K562 (cell line): Measurements from ENCODE around the gene TIFAB. TPM values are rescaled to one million over a fixed set of nuclear protein-coding genes. Genes with fewer than 3 reads are reported as not detected.

Experiments used
- ATAC-seq: fragments of 200-7000 bp; cut with Tn5 transposase; 3 replicates; pipeline ENCODE4 v1.9.1; 2020; ENCODE audit warnings: moderate library complexity
- BruUV-seq: library from RNA; stranded (reverse); fragments of 400-500 nt; replicated peaks from 2 replicates; lab custom pipeline; 2021; lab: Mats Ljungman, UMichigan
- CTCF ChIA-PET: fragments of 300-600 bp; formaldehyde crosslinking; extraction: SDS; loops from one replicate; lab custom pipeline; 2021; ENCODE audit warnings: low intra/inter-chr PET ratio; lab: Yijun Ruan, JAX
- POLR2A ChIA-PET: fragments of 300-600, 350-650 bp; sonication (Branson Sonifier 250); formaldehyde crosslinking; extraction: SDS; loops from one replicate; lab custom pipeline; 2021; ENCODE audit warnings: antibody characterized with exemption, inconsistent platforms; lab: Yijun Ruan, JAX
- DNase-seq, 4 experiments: peaks; one replicate each; pipeline versions ENCODE4 v3.0.0 to v3.0.0-alpha.2; 2011 to 2018; ENCODE audit warnings: low spot score in 3 of 4, mixed read lengths in 3 of 4; ENCODE audit errors: extremely low read depth in 1 of 4
- FAIRE-seq: peaks from 2 replicates; lab custom pipeline; 2011; peaks lifted over from hg19 to GRCh38; lab: Jason Lieb, UNC
- H2AFZ ChIP-seq: 2 replicates; pipeline ENCODE4 v1.6.0; 2011; ENCODE audit warnings: low read depth, low read length, control low read depth, inconsistent platforms
- H3K27ac ChIP-seq: fragments of 200-600 bp; 3 replicates; pipeline ENCODE4 v1.8.0; 2011; ENCODE audit warnings: low read depth, mild to moderate bottlenecking, control low read depth, inconsistent platforms, low read length, moderate library complexity, mixed read lengths; ENCODE audit errors: extremely low read depth
- H3K27me3 ChIP-seq, 2 experiments: fragments of 300-600 bp in 1 of 2; 2 replicates in 1 of 2; 3 replicates in 1 of 2; pipeline versions ENCODE4 v1.6.0 to v1.8.0; 2011; ENCODE audit warnings: inconsistent platforms in 2 of 2, low read length in 2 of 2, mild to moderate bottlenecking in 1 of 2, mixed read lengths in 1 of 2, moderate library complexity in 1 of 2; ENCODE audit not compliant: control insufficient read depth in 2 of 2, insufficient read depth in 2 of 2
- H3K36me3 ChIP-seq: fragments of 300-600 bp; 3 replicates; pipeline ENCODE4 v1.8.0; 2011; ENCODE audit warnings: mild to moderate bottlenecking, low read length, inconsistent platforms; ENCODE audit not compliant: control insufficient read depth, insufficient read depth
- H3K4me1 ChIP-seq, 2 experiments: fragments of 200-600 bp in 1 of 2; replicated peaks in 1 of 2; 2 replicates in 1 of 2; 3 replicates in 1 of 2; pipeline versions ENCODE4 v1.5.1 to v1.8.0; 2011; ENCODE audit warnings: inconsistent platforms in 2 of 2, low read length in 2 of 2, mild to moderate bottlenecking in 1 of 2, mixed read lengths in 1 of 2, moderate library complexity in 1 of 2; ENCODE audit not compliant: control insufficient read depth in 2 of 2, insufficient read depth in 2 of 2
- H3K4me2 ChIP-seq: 2 replicates; pipeline ENCODE4 v1.6.1; 2011; ENCODE audit warnings: low read length, control low read depth, inconsistent platforms, mixed read lengths; ENCODE audit not compliant: insufficient read depth
- H3K4me3 ChIP-seq: fragments of 200-600 bp; sonication (generic), shearing (Covaris generic); 2 replicates; pipeline ENCODE4 v1.5.1; 2016; ENCODE audit warnings: control low read depth, inconsistent platforms
- H3K79me2 ChIP-seq: fragments of 200-600 bp; 3 replicates; pipeline ENCODE4 v1.8.0; 2011; ENCODE audit warnings: low read length, inconsistent platforms; ENCODE audit not compliant: control insufficient read depth, insufficient read depth
- H3K9ac ChIP-seq, 2 experiments: 2 replicates each; pipeline versions ENCODE4 v1.6.0 to v1.6.1; 2011; ENCODE audit warnings: low read depth in 2 of 2, low read length in 2 of 2, control low read depth in 1 of 2, inconsistent platforms in 1 of 2, mild to moderate bottlenecking in 1 of 2, mixed read lengths in 1 of 2; ENCODE audit not compliant: insufficient read depth in 1 of 2
- H3K9me1 ChIP-seq: one replicate; pipeline ENCODE4 v1.6.0; 2011; ENCODE audit warnings: inconsistent platforms, mild to moderate bottlenecking, low read length, moderate library complexity; ENCODE audit not compliant: control insufficient read depth, insufficient read depth
- H3K9me3 ChIP-seq: replicated peaks from 2 replicates; pipeline ENCODE4 v1.5.1; 2011; ENCODE audit warnings: low read depth, low read length, inconsistent platforms; ENCODE audit not compliant: control insufficient read depth, insufficient read depth
- H4K20me1 ChIP-seq: replicated peaks from 2 replicates; pipeline ENCODE4 v1.6.1; 2011; ENCODE audit warnings: low read length, inconsistent platforms, mixed read lengths; ENCODE audit not compliant: control insufficient read depth, insufficient read depth
- CBFA2T2 ChIP-seq: fragments of 450-650 bp; conservative IDR thresholded peaks from 2 replicates; pipeline ENCODE4 v1.6.1; 2017; ENCODE audit warnings: mild to moderate bottlenecking
- CBFA2T3 ChIP-seq: fragments of 450-650 bp; IDR thresholded peaks from 2 replicates; pipeline ENCODE4 v1.6.1; 2017
- COPS2 ChIP-seq: fragments of 450-650 bp; conservative IDR thresholded peaks from 2 replicates; pipeline ENCODE4 v1.6.1; 2016; ENCODE audit warnings: mild to moderate bottlenecking, moderate library complexity
- CTBP1 ChIP-seq: fragments of 450-650 bp; IDR thresholded peaks from 2 replicates; pipeline ENCODE4 v1.6.1; 2016; ENCODE audit warnings: borderline replicate concordance
- DACH1 ChIP-seq: fragments of 450-650 bp; IDR thresholded peaks from 2 replicates; pipeline ENCODE4 v1.6.1; 2018; ENCODE audit not compliant: partially characterized antibody
- E2F3 ChIP-seq: fragments of 250-450 bp; sonication (Bioruptor Pico); IDR thresholded peaks from 2 replicates; pipeline ENCODE4 v1.4.0; 2020; ENCODE audit warnings: mild to moderate bottlenecking
- HNRNPL ChIP-seq: fragments of 200-400 bp; formaldehyde crosslinking; IDR thresholded peaks from 2 replicates; pipeline ENCODE4 v1.6.1; 2017; ENCODE audit warnings: low read depth, mild to moderate bottlenecking, low read length
- MEIS2 ChIP-seq: fragments of 450-650 bp; IDR thresholded peaks from 2 replicates; pipeline ENCODE4 v1.6.1; 2014; ENCODE audit warnings: mild to moderate bottlenecking; ENCODE audit not compliant: partially characterized antibody
- MTA3 ChIP-seq: fragments of 450-650 bp; formaldehyde crosslinking; IDR thresholded peaks from 2 replicates; pipeline ENCODE4 v1.6.1; 2017; ENCODE audit warnings: mild to moderate bottlenecking, borderline replicate concordance
- NBN ChIP-seq: fragments of 450-650 bp; IDR thresholded peaks from 2 replicates; pipeline ENCODE4 v1.6.1; 2016; ENCODE audit warnings: low read depth, mild to moderate bottlenecking
- POLR2B ChIP-seq: fragments of 450-650 bp; IDR thresholded peaks from 2 replicates; pipeline ENCODE4 v1.6.1; 2018; ENCODE audit warnings: low read depth; ENCODE audit not compliant: partially characterized antibody
- PRMT5 ChIP-seq: sonication (generic); formaldehyde crosslinking; IDR thresholded peaks from 2 replicates; pipeline ENCODE4 v1.5.0; 2020; ENCODE audit warnings: missing genetic modification reagents
- RCOR1 ChIP-seq, 2 experiments: IDR thresholded peaks; 2 replicates each; pipeline ENCODE4 v1.6.1; 2012; ENCODE audit warnings: low read depth in 2 of 2, low read length in 2 of 2, borderline replicate concordance in 1 of 2, improper control_type of control experiment in 1 of 2
- SMARCA5 ChIP-seq: fragments of 450-650 bp; IDR thresholded peaks from 2 replicates; pipeline ENCODE4 v1.6.1; 2016
- SOX6 ChIP-seq: fragments of 450-650 bp; IDR thresholded peaks from 2 replicates; pipeline ENCODE4 v1.6.1; 2014; ENCODE audit warnings: mild to moderate bottlenecking
- XRCC4 ChIP-seq: IDR thresholded peaks from one replicate; pipeline ENCODE4 v1.6.1; 2011; ENCODE audit not compliant: insufficient read depth, insufficient read length; ENCODE audit errors: extremely low read depth
- ZKSCAN8 ChIP-seq: fragments of 200-800 bp; sonication (Bioruptor generic); IDR thresholded peaks from 2 replicates; pipeline ENCODE4 v1.6.1; 2016; ENCODE audit warnings: missing genetic modification characterization, missing compliant biosample characterization
- ZNF212 ChIP-seq: fragments of 450-650 bp; formaldehyde crosslinking; IDR thresholded peaks from 2 replicates; pipeline ENCODE4 v1.4.0; 2020; ENCODE audit warnings: mild to moderate bottlenecking
- ZNF347 ChIP-seq: fragments of 450-650 bp; formaldehyde crosslinking; IDR thresholded peaks from 2 replicates; pipeline ENCODE4 v1.4.0; 2020; ENCODE audit warnings: low read depth, mild to moderate bottlenecking, moderate library complexity
- ZNF354B ChIP-seq: fragments of 250-450 bp; sonication (Bioruptor Pico); IDR thresholded peaks from 2 replicates; pipeline ENCODE4 v1.4.0; 2020
- ZNF436 ChIP-seq: fragments of 250-450, 450-650 bp; sonication (Bioruptor Pico); formaldehyde crosslinking; IDR thresholded peaks from 2 replicates; pipeline ENCODE4 v1.7.0; 2020; ENCODE audit warnings: mild to moderate bottlenecking
- ZNF584 ChIP-seq: fragments of 200-800 bp; sonication (Bioruptor generic); IDR thresholded peaks from 2 replicates; pipeline ENCODE4 v1.6.1; 2016; ENCODE audit warnings: low read depth, mild to moderate bottlenecking, missing genetic modification characterization, missing compliant biosample characterization
- ZNF695 ChIP-seq: fragments of 450-650 bp; formaldehyde crosslinking; IDR thresholded peaks from 2 replicates; pipeline ENCODE4 v1.4.0; 2020; ENCODE audit warnings: mild to moderate bottlenecking, moderate library complexity
- WGBS: fragments of 100-300 bp; shearing (Covaris generic); methylation state at CpG from one replicate; pipeline ENCODE4 v1.1.6; 2016; ENCODE audit warnings: low coverage, mixed read lengths; ENCODE audit not compliant: insufficient coverage; ENCODE audit errors: missing lambda C conversion rate; 5-methylcytosine and 5-hydroxymethylcytosine counted together
- in situ Hi-C: fragments of 300-500 bp; cut with MboI; formaldehyde crosslinking; loops from 4 replicates; pipeline ENCODE4 v1.15.0; 2018; ENCODE audit warnings: inconsistent platforms, mixed read lengths
- intact Hi-C: fragments of 100-400 bp; cut with micrococcal nuclease; formaldehyde crosslinking; loops from 2 replicates; pipeline ENCODE4 v1.14.2; 2022
- polyA plus RNA-seq, 8 experiments: library from polyadenylated mRNA; depleted of rRNA in 4 of 8; stranded (reverse) in 5 of 8; unstranded in 3 of 8; fragments of >200 nt; fragmentation: Nextera tagmentation in 2 of 8; fragmentation: Illumina TruSeq in 1 of 8; extraction: Ambion mirVana in 2 of 8; extraction: Trizol in 1 of 8; gene quantifications; 2 replicates each; pipeline versions ENCODE4 v1.2.1 to v1.2.3, GENCODE V29; 2011 to 2014; ENCODE audit warnings: inconsistent platforms in 1 of 8, missing spikeins in 1 of 8
- total RNA-seq, 7 experiments: library from RNA; depleted of rRNA in 6 of 7; stranded (reverse); fragments of >200 nt in 6 of 7; fragmentation: Illumina TruSeq in 2 of 7; extraction: Trizol in 2 of 7; gene quantifications; 2 replicates each; pipeline versions ENCODE4 v1.2.1 to v1.2.3, GENCODE V29; 2011 to 2021; ENCODE audit warnings: low replicate concordance in 1 of 7
- TF ChIP-seq, protein P1 (sequence below): fragments of 250-450 bp; sonication (Bioruptor Pico); IDR thresholded peaks from 2 replicates; pipeline ENCODE4 v1.5.0; 2021
- TF ChIP-seq, protein P2 (sequence below): fragments of 200-800 bp; sonication (Bioruptor generic); IDR thresholded peaks from 2 replicates; pipeline ENCODE4 v1.6.1; 2017; ENCODE audit warnings: missing genetic modification characterization, missing compliant biosample characterization

The TIFAB gene
- total and polyA plus RNA-seq, 9 of the 15 experiments (the other 6 are each of a cell fraction or from before 2014, with no cell fraction given), result not detected

DNA sequence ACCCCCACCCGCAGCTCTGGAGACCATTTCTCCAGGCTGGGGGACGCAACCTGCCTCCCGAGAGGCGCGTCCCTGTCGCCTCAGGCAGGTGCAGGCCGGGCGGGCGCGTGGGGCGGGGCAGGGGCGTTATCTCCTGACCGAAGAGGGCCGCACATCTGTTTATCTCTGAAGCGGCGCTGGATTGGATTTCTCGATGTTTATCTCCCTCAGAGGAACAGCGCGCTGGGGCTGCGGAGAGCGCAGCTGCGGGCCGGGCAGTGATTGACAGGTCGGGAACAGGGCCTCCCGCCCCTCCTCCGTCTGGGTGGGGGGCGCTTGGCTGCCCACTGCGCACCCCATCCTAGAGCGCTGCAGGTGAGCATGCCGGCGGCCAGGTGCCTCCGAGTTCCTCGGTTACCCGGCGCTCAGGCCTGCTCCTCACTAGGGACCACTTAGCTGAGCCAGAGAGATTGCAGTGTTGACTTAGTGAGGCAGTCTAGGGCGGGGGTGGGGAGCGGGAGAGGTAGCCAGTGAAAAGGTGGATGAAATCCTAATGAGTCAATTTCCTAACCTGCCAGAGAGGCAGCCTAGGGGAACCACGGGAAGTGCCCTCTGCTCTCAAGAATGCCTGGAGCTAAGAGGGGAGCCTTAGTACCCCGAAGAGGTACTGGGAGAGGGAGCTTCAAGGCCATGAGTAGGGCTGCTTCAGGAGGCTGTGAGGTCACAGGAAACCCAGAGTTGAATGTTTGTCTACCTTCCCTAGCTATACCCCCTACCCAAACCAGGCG, 39.6 kb upstream of the TIFAB start:
- DNase-seq, result peak in 3 of 4 experiments; percentile 26 to 54 (median 50)
- WGBS, result 6% methylated on average over 30 of the region's 40 CpGs
- H3K9me1 ChIP-seq, result no peaks in the 10 kb centered on the region
- H4K20me1 ChIP-seq, result peaks cover 10% of the 10 kb centered on the region
- in situ Hi-C loops (no loop called here), intact Hi-C loops (no loop called here)
- H3K4me2 ChIP-seq, result no peak overlapping the region
- no peaks in the 10 kb centered on the region for H3K36me3 ChIP-seq
- H3K4me3 ChIP-seq, result no peak overlapping the region
- H3K27ac ChIP-seq, result no peak overlapping the region
- CTCF ChIA-PET, result no interaction called here
- H3K27me3 ChIP-seq, result peaks cover 0 to 4% of the 10 kb centered on the region in 2 experiments; a peak in 1 of 5 replicates
- no peak overlapping the region for H2AFZ ChIP-seq
- no peak for FAIRE-seq
- peaks cover 8 to 34% of the 10 kb centered on the region in 2 experiments; a peak in 4 of 5 replicates for H3K4me1 ChIP-seq
- no peaks in the 10 kb centered on the region for H3K79me2 ChIP-seq
- H3K9me3 ChIP-seq, result no peaks in the 10 kb centered on the region
- POLR2A ChIA-PET, result interaction anchor here (0.5 to 0.7 kb wide), 3 partner anchors 13 to 20 kb away, joined by 3 to 4 read pairs (median 3); no protein-coding TSS in a partner anchor
- BruUV-seq, result no TSS peak
- H3K9ac ChIP-seq, result no peak overlapping the region
- ATAC-seq, result peak; percentile 54
- TF ChIP-seq MEIS2 (peak; percentile 42), CBFA2T2 (peak; percentile 47), DACH1 (no peak), ZNF436 (CRISPR knock-in tag) (no peak), SMARCA5 (no peak), E2F3 (CRISPR knock-in tag) (no peak), PRMT5 (no peak), COPS2 (no peak), HNRNPL (no peak), RCOR1 (IDR thresholded peaks at IDR 0.05; ENCODE audit: borderline replicate concordance in 1 of 2, low read depth in 2 of 2, low read length in 2 of 2) (peak in 1 of 2 experiments; percentile 52; a peak in 2 of 4 replicates), XRCC4 (no peak), ZNF354B (CRISPR knock-in tag) (no peak), CTBP1 (peak; percentile 78), ZKSCAN8 (no peak), ZNF212 (CRISPR knock-in tag) (no peak), ZNF584 (CRISPR knock-in tag) (no peak), ZNF695 (CRISPR knock-in tag) (no peak), NBN (no peak), MTA3 (no peak), SOX6 (no peak), ZNF347 (CRISPR knock-in tag) (no peak), CBFA2T3 (peak; percentile 64), POLR2B (no peak)
- TF ChIP-seq, protein P1, sequence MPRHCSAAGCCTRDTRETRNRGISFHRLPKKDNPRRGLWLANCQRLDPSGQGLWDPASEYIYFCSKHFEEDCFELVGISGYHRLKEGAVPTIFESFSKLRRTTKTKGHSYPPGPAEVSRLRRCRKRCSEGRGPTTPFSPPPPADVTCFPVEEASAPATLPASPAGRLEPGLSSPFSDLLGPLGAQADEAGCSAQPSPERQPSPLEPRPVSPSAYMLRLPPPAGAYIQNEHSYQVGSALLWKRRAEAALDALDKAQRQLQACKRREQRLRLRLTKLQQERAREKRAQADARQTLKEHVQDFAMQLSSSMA (CRISPR knock-in tag), result no peak
- TF ChIP-seq, protein P2, sequence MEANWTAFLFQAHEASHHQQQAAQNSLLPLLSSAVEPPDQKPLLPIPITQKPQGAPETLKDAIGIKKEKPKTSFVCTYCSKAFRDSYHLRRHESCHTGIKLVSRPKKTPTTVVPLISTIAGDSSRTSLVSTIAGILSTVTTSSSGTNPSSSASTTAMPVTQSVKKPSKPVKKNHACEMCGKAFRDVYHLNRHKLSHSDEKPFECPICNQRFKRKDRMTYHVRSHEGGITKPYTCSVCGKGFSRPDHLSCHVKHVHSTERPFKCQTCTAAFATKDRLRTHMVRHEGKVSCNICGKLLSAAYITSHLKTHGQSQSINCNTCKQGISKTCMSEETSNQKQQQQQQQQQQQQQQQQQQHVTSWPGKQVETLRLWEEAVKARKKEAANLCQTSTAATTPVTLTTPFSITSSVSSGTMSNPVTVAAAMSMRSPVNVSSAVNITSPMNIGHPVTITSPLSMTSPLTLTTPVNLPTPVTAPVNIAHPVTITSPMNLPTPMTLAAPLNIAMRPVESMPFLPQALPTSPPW, result peak; percentile 81
